PFSK-1 (cell line): ENCODE measurements around the gene CXorf38.

Source experiments
- SIN3A ChIP-seq: IDR thresholded peaks from 2 replicates; pipeline ENCODE4 v1.6.1; 2012; ENCODE audit warnings: mild to moderate bottlenecking, low read length, moderate library complexity, borderline replicate concordance; ENCODE audit not compliant: insufficient read depth
- TAF1 ChIP-seq: IDR thresholded peaks from 2 replicates; pipeline ENCODE4 v1.6.1; 2012; ENCODE audit warnings: low read length, control low read depth, borderline replicate concordance; ENCODE audit not compliant: insufficient read depth
- TF ChIP-seq, protein P1 (sequence below), 2 experiments: IDR thresholded peaks; 2 replicates each; pipeline versions ENCODE4 v1.6.1 to v1.8.0; 2011 to 2012; ENCODE audit warnings: low read depth in 2 of 2, low read length in 2 of 2, control low read depth in 1 of 2, inconsistent platforms in 1 of 2, mild to moderate bottlenecking in 1 of 2, moderate library complexity in 1 of 2; ENCODE audit not compliant: insufficient read depth in 1 of 2

DNA sequence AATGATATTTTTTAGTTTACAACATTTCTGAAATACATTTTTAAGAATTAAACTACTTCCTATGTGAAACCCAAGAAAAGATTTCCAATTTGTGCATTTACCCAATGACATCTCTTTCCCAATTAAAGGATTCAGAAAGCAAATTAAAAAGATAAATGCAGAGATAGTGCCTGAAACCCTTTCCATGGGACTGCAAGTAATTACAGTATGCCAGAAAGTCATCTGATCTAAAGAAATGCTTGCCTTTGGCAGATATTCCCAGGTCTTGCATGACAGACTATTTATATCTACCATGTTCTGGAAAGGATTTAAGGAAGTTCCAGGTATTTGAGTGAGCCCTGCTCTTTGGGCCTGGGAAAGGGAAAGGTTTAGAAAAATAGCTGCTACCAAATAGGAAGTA lies 41.6 kb upstream of the CXorf38 start:
- TF ChIP-seq, protein P1, sequence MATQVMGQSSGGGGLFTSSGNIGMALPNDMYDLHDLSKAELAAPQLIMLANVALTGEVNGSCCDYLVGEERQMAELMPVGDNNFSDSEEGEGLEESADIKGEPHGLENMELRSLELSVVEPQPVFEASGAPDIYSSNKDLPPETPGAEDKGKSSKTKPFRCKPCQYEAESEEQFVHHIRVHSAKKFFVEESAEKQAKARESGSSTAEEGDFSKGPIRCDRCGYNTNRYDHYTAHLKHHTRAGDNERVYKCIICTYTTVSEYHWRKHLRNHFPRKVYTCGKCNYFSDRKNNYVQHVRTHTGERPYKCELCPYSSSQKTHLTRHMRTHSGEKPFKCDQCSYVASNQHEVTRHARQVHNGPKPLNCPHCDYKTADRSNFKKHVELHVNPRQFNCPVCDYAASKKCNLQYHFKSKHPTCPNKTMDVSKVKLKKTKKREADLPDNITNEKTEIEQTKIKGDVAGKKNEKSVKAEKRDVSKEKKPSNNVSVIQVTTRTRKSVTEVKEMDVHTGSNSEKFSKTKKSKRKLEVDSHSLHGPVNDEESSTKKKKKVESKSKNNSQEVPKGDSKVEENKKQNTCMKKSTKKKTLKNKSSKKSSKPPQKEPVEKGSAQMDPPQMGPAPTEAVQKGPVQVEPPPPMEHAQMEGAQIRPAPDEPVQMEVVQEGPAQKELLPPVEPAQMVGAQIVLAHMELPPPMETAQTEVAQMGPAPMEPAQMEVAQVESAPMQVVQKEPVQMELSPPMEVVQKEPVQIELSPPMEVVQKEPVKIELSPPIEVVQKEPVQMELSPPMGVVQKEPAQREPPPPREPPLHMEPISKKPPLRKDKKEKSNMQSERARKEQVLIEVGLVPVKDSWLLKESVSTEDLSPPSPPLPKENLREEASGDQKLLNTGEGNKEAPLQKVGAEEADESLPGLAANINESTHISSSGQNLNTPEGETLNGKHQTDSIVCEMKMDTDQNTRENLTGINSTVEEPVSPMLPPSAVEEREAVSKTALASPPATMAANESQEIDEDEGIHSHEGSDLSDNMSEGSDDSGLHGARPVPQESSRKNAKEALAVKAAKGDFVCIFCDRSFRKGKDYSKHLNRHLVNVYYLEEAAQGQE (IDR thresholded peaks at IDR 0.05; ENCODE audit: insufficient read depth in 1 of 2, low read depth in 2 of 2, low read length in 2 of 2) = no peak
- TF ChIP-seq TAF1 (no peak), SIN3A (no peak)
